Measurements from ENCODE around the gene USF3. TPM values are rescaled to one million over a fixed set of nuclear protein-coding genes. Genes with fewer than 3 reads are reported as not detected.

Gene USF3
- polyA plus RNA-seq, 1 experiment: 5.7 TPM

GRCh38 chr3:113717818-113718217 is 21.4 kb upstream of the USF3 start:
- no peak for DNase-seq (ENCODE audit: low read depth)
- CTCF ChIA-PET: no interaction called here
- Histone ChIP-seq H3K4me3 (ENCODE audit: low read depth, low read length) (no peak overlapping the region), H3K36me3 (ENCODE audit: control insufficient read depth, insufficient read depth, low read length) (peaks cover 3% of the 10 kb centered on the region; the same call in 1 of the 2 replicates), H3K27me3 (ENCODE audit: control insufficient read depth, insufficient read depth, low read length) (no peaks in the 10 kb centered on the region)
- POLR2A ChIA-PET: no interaction called here
- TF ChIP-seq, protein P1, sequence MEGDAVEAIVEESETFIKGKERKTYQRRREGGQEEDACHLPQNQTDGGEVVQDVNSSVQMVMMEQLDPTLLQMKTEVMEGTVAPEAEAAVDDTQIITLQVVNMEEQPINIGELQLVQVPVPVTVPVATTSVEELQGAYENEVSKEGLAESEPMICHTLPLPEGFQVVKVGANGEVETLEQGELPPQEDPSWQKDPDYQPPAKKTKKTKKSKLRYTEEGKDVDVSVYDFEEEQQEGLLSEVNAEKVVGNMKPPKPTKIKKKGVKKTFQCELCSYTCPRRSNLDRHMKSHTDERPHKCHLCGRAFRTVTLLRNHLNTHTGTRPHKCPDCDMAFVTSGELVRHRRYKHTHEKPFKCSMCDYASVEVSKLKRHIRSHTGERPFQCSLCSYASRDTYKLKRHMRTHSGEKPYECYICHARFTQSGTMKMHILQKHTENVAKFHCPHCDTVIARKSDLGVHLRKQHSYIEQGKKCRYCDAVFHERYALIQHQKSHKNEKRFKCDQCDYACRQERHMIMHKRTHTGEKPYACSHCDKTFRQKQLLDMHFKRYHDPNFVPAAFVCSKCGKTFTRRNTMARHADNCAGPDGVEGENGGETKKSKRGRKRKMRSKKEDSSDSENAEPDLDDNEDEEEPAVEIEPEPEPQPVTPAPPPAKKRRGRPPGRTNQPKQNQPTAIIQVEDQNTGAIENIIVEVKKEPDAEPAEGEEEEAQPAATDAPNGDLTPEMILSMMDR (IDR thresholded peaks at IDR 0.05; ENCODE audit: insufficient read depth, low read depth, low read length): no peak

- POLR2A ChIA-PET: no interaction called here
- Histone ChIP-seq H3K36me3 (ENCODE audit: control insufficient read depth, insufficient read depth, low read length) (peaks cover 3% of the 10 kb centered on the region; the same call in 1 of the 2 replicates), H3K27me3 (ENCODE audit: control insufficient read depth, insufficient read depth, low read length) (no peaks in the 10 kb centered on the region), H3K4me3 (ENCODE audit: low read depth, low read length) (no peak overlapping the region)
- CTCF ChIA-PET: no interaction called here
- TF ChIP-seq, protein P1 (IDR thresholded peaks at IDR 0.05; ENCODE audit: insufficient read depth, low read depth, low read length): no peak
- no peak for DNase-seq (ENCODE audit: low read depth)
Observed at GRCh38 chr3:113717308-113717707, 20.9 kb upstream of the USF3 start.

GRCh38 chr3:113714702-113715101 is 18.3 kb upstream of the USF3 start:
- ChIA-PET POLR2A (no interaction called here), CTCF (no interaction called here)

DNA sequence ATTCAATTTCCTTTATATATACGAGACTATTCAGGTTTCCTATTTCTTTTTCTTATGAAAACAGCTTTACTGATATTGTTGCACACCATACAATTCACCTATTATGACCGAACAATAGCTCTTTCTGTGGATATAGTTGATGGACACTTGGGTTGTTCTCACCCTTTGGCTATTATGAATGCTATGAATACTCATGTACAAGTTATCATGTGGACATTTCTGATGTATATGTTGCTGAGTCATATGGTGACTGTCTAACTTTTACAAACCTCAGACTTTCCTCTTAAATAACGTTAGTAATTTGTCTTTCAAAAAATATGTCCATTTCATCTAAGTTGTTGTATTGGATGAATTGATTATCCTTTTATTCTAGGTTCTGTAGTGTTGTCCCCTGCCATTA is 15.7 kb upstream of the USF3 start:
- POLR2A ChIA-PET: interaction anchor here (0.6 to 0.7 kb wide), 3 partner anchors 8 to 51 kb away, joined by 3 to 19 read pairs (median 5); no protein-coding TSS in a partner anchor
- H3K4me3 ChIP-seq (ENCODE audit: low read depth, low read length): no peak overlapping the region
- TF ChIP-seq, protein P1 (IDR thresholded peaks at IDR 0.05; ENCODE audit: insufficient read depth, low read depth, low read length): no peak
- no peak for DNase-seq (ENCODE audit: low read depth)
- H3K27me3 ChIP-seq (ENCODE audit: control insufficient read depth, insufficient read depth, low read length): no peaks in the 10 kb centered on the region
- CTCF ChIA-PET: interaction anchor here (1.8 kb wide), 1 partner anchor 12 kb away, joined by 4 read pairs; no protein-coding TSS in a partner anchor
- H3K36me3 ChIP-seq (ENCODE audit: control insufficient read depth, insufficient read depth, low read length): 0 out of 2 replicates have a peak, but pooled peaks cover 1% of the 10 kb centered on the region

More at GRCh38 chr3:113714702-113715101, 18.3 kb upstream of the USF3 start:
- TF ChIP-seq, protein P1 (IDR thresholded peaks at IDR 0.05; ENCODE audit: insufficient read depth, low read depth, low read length): no peak
- DNase-seq (ENCODE audit: low read depth): no peak
- Histone ChIP-seq H3K36me3 (ENCODE audit: control insufficient read depth, insufficient read depth, low read length) (0 out of 2 replicates have a peak, but pooled peaks cover 1% of the 10 kb centered on the region), H3K27me3 (ENCODE audit: control insufficient read depth, insufficient read depth, low read length) (no peaks in the 10 kb centered on the region), H3K4me3 (ENCODE audit: low read depth, low read length) (no peak overlapping the region)

DNA sequence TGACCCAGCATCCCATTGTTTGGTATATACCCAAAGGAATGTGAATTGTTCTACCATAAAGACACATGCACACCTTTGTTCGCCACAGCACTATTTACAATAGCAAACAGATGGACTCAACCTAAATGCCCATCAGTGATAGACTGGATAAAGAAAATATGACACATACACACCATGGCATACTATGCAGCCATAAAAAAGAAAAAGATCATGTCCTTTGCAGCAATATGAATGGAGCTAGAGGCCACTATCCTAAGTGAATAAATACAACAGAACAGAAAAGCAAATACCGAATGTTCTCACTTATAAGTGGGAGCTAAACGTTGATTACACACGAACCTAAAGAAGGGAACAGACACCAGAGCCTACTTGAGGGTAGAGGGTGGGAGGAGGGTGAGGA is 11.4 kb upstream of the USF3 start:
- ChIA-PET POLR2A (no interaction called here), CTCF (no interaction called here)
- Histone ChIP-seq H3K36me3 (ENCODE audit: control insufficient read depth, insufficient read depth, low read length) (no peaks in the 10 kb centered on the region), H3K27me3 (ENCODE audit: control insufficient read depth, insufficient read depth, low read length) (no peaks in the 10 kb centered on the region), H3K4me3 (ENCODE audit: low read depth, low read length) (no peak overlapping the region)
- DNase-seq (ENCODE audit: low read depth): no peak
- TF ChIP-seq, protein P1 (IDR thresholded peaks at IDR 0.05; ENCODE audit: insufficient read depth, low read depth, low read length): no peak

Data from BJ (cell line).